Stimulated activated CD4-positive, alpha-beta T cell treated with anti-CD3 and anti-CD28 coated beads, TNF-alpha, amount 100 ng/mL, for 24 hours (primary cell): ENCODE results near the gene CXCL17.
A peak's percentile ranks its signal among the peaks of the same experiment; 100 is the strongest.
"Not testable (repeated sequence)": the region's sequence is repeated elsewhere in the genome, so short reads cannot be mapped to it uniquely, and the experiment has no call there.

ENCODE experiments used
- DNase-seq, 3 experiments: peaks; one replicate each; pipeline ENCODE4 v3.0.0-alpha.2; 2020; ENCODE audit warnings: low read depth in 3 of 3

The CXCL17 gene, protein sequence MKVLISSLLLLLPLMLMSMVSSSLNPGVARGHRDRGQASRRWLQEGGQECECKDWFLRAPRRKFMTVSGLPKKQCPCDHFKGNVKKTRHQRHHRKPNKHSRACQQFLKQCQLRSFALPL

DNA sequence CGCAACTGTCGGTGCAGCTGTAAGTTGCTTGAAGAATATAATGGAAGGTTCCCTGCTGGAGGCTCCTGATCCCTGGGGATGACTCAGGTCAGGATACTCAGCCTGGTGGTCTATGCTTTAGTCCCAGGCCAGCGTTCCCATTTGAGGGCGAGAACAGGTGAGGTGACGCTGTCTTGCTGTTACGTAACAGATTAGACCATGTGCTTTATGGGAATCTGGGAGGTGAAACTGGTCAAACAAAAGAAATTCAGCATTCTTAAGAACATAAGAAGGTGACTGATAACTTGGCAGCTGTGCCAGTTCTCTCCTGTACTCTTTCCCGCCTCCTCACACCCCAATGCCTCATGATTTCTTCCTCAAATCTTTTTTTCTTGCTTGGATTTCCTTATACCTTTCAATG is at the start of gene CXCL17:
Gene CXCL17 (minus strand): TSS at position 114 of the 400 bp plus-strand sequence. CDS start 114 bp downstream, outside the sequence.
- DNase-seq: no peak

DNA sequence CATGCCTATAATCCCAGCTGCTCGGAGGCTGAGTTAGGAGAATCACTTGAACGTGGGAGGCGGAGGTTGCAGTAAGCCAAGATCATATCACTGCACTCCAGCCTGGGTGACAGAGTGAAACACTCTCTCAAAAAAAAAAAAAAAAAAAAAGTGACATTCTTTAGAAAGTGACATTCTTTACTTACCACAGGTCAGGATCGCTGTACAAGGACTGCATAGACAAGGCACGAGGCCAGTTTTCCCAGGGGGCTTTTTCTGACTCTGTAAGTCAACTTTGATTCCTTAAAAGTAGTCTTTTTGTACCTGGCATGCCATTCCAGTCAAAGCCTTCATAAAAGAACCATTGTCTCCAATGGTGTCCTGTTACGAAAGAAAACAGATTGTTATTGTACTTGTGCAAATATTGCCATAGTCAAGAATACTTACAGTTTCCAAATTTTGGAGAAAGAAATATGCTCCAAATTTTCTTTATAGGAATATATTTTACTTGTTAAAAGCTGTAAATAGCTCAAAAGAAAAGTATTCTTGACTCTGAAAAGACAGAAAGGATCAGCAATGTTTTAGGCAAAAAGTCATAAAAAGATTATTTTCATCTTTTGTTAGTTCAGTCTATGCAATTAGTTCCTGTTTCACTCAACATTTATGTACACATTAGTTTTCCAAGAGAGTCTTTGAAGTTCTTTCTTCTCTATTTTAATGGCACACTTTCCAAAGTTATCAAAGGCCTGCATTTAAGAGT is 46.2 kb upstream of the CXCL17 start:
- DNase-seq: no peak

DNA sequence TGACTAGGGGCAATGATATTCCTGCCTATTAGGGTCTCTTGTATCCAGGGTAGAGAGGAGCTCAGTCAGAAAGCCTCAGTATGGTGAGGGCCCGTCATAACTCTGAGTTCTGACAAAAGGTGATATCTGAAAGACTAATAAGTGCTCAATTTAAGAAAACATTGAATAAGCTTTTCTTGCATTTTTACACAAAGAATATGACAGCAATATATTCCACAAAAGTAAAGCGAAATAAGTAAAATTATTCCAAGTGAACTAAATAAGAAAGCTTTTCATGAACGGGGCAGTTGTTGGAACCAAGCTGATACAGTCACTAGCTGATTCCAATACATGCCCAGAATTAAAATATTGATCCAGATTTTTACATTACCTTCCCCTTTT is 45.0 kb upstream of the CXCL17 start:
- no peak for DNase-seq

DNA sequence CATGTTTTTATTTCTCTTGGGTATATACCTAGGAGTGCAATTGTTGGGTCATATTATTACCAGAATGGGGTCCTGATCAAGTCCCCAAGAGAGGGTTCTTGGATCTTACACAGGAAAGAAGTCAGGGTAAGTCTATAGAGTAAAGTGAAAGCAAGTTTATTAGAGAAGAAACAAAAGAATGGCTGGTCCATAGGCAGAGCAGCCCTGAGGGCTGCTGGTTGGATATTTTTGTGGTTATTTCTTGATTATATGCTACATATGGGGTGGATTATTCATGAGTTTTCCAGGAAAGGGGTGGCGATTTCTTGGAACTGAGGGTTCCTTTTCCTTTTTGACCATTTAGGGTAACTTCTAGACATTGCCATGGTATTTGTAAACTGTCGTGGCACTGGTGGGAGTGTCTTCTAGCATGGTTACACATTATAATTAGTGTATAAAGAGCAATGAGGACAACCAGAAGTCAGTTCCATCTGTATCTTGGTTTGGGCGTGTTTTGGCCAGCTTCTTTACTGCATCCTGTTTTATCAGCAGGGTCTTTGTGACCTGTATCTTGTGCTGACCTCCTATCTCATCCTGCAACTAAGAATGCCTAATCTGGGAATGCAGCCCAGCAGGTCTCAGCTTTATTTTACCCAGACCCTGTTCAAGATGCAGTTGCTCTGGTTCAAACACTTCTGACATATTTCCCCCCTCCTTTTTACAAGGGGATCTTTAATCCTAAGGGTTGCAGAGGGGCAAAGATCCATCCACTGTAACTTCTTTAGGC is 44.5 kb upstream of the CXCL17 start:
- no peak for DNase-seq

DNA sequence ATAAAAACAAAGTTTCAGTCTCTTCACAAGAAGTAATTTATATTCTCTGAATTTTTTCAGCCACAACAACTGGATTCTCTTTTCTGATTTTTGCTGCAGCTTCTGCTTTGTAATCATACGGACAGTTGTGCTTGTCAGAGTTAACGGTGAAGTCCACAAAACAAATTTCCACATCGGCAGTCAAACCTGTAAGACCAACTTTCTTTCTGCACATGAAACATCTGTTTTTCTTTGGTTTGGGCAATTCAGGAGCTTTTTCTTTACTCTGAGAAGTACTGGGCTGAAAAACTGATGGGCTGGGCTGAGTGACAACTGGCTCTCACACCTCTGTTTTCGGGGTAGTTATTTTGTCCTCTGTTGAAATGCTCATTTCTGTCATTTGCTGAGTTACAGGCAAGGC is 42.3 kb upstream of the CXCL17 start:
- DNase-seq: not testable (repeated sequence)

GRCh38 chr19:42480335-42481095 is 37.8 kb upstream of the CXCL17 start:
- DNase-seq: peak in 1 of 3 experiments; percentile 3

DNA sequence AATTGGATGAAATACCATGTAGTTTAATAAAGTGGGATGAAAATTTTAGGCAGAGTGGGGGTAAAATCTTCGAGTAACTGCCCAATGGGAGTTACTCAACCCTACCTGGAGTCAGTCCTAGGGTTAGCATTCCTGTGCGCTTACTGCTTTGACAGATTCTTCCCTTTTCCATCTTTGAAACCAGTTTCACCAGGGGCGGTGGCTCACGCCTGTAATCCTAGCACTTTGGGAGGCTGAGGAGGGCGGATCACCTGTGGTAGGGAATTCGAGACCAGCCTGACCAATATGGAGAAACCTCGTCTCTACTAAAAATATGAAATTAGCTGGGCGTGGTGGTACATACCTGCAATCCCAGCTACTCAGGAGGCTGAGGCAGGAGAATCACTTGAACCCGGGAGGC is 37.0 kb upstream of the CXCL17 start:
- DNase-seq: no peak

DNA sequence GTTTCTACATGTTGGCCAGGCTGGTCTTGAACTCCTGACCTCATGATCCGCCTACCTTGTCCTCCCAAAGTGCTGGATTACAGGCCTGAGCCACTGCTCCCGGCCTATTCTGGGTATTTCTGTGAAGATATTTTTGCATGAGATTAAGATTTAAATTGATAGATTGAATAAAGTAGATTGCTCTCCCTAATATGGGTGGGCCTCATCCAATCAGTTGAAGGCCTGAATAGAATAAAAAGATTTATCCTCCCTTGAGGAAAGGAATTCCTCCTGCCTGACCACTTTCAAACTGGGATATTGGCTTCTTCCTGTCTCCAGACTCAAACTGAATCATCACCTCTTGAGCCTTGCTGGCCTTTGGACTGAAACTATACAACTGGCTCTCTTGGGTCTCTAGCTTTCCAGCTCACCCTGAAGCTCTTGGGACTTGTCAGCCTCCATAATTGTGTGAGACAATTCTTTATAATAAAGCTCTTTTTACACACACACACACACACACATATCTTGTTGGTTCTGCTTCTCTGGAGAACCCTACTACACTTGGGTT is 36.1 kb upstream of the CXCL17 start:
- DNase-seq: no peak

DNA sequence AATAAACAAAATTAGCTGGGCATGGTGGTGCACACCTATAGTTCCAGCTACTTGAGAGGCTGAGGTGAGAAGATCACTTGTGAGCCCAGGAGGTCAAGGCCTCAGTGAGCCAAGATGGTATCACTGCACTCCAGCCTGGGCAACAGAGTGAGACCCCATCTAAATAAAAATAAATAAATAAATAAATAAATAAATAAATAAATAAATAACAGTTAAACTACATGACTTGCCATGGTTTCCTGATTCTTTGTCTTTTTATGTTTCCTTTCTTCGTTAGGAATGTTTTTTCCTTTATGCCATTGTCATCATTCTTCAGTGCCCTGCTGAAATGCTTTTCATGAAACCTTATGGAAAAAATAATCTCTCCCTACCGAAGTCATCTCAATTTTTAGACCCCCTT is 35.2 kb upstream of the CXCL17 start:
- DNase-seq: no peak

GRCh38 chr19:42477117-42477516 is 34.4 kb upstream of the CXCL17 start:
- no peak for DNase-seq

DNA sequence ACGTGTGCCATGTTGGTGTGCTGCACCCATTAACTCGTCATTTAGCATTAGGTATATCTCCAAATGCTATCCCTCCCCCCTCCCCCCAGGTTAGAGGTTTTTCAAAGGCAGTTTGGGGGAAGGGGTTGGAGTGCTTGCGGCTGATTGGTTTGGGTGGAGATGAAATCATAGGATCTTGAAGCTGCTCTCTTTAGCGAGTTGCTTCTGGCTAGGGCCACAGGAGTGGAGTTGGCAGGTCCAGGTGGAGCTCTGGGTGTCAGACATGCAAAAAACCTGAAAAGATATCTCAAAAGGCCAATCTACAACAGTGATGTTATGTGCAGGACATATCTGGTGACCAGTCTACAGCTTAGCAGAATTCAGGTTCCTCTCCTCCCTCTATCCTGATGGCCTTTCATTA is 32.6 kb upstream of the CXCL17 start:
- no peak for DNase-seq

DNA sequence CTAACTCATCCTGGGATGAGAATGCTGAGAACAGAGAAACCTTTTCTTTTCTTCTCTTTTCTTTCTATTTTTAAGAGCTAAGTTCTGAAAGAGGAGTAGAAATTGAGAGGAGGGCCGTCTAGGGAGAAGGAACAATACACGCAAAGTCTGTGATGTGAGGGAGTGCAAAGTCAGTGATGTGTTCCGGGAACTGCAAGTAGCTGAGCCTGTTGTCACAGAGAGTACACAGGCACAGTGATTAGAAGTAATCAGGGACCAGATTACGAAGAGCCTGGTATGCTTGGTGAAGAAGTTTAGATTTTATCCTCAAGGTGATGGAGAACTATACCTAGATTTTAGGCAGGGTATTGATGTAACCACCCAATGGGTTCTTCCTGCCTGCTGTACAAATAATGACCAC is 32.0 kb upstream of the CXCL17 start:
- no peak for DNase-seq

GRCh38 chr19:42473686-42474085 is 30.9 kb upstream of the CXCL17 start:
- DNase-seq: no peak

DNA sequence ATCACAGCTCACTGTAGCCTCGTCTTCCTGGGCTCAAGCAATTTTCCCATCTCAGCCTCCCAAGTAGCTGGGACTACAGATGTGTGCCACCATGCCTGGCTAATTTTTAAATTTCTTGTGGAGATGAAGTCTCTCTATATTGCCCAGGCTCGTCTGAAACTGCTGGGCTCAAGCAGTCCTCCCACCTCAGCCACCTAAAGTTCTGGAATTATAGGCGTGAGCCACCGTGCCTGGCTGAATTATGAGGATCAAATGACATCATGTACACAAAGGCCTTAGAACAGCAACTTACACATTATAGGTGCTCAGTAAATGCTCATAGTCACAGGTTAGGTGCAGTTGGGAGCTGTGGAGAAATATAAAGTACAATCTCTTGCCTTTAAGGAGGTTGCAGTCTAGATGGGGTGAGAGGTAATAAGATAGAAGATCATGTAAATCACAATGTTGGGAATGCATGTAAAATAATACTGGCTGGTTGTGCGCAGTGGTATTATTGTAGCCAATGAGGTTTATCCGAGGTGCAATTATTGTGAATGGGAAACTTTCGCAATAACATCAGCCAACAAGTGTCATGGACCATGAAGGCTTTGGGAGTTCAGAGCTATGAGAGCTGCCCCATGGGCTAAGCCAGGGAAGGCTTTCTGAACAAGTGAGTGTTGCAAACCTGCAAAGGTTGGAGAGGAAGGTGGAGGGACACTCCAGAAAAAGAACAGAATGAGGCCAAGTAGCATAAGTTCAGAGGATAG is 29.8 kb upstream of the CXCL17 start:
- no peak for DNase-seq

DNA sequence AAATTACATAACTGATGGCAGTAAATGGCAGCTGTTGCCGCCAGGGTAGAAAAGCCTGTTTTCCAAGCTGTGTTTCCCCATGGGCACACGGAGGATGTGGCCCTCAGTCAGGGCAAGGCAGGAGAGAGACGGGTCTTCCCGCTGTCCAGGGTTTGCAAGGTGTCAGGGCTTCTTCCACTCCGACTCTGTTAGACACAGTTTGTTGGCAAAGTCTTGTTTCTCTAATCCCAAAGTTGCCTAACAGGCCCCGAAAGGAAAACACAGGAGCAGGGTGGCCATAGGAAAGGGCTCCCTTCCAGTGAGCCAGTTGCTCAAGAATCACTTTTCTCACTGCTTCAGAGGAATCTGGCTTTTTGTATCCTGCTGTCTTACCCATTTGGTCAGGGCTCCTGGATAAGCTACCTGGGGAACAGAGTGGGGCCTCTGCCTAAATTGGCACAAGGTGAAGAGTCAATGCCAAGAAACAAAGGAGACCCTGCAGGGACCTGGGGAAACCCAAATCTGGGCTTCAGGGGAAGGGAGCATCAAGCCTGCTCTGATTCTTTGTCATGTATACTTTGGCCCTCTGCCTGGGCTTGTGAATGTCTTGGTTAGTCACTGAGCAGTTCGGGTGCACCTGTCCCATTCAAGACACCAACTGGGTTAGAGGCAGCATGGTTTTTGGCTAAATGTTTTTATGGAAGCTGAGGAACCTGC is 29.0 kb upstream of the CXCL17 start:
- DNase-seq: no peak

DNA sequence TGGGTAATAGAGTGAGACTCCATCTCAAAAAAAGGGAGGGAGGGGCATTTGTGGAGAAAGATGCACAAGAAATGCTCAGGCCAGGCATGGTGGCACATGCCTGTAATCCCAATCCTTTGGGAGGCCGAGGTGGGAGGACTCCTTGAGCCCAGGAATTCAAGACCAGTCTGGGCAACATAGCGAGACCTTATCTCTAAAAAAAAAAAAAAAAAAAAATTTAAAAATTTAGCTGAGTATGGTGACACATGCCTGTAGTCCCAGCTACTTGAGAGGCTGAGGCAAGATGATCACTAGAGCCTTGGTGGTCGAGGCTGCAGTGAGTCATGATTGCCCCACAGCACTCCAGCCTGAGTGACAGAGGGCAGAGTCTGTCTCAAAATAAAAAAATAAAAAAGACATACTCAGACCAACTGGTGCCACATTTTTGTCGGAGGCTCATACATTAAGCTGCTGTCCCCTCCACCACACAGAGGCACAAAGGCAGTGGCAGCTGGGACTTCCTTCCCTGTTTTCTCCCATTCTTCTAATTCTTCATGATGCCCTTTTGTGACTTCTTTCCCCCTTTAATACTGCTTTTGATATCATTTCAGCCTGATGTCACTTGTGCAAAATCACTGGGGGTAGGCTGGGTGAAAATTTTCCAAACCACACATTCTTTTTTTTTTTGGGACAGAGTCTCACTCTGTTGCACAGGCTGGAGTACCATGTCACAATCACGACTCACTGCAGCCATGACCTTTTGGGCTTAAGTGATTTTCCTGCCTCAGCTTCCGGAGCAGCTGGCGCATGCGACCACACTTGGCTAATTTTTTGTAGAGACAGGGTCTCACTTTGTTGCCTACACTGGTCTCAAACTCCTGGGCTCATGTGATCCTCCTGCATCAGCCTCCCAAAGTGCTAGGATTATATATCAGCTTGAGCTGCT is 26.8 kb upstream of the CXCL17 start:
- DNase-seq: no peak

DNA sequence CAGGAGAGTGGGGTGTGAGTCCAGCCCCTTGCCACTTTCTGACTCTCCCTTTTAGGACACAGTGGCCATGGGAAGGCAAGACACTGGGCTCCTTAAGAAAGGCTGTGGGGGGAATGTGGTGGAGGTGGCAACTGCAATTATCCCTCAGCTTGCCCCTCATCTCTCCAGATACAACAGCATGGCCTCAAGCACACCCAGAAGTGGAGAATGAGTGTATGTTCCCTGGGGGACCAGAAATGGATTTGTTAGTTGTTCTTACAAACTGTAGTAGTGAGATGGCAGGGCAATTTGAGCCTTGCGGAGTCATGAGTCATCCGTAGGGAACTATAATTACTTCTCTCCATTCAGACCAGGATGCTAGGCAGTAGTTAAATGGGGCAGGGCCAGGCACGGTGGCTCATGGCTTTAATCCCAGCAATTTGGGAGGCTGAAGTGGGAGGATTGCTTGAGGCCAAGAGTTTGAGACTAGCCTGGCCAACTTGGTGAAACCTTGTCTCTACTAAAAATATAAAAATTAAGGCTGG is 25.6 kb upstream of the CXCL17 start:
- DNase-seq: no peak

DNA sequence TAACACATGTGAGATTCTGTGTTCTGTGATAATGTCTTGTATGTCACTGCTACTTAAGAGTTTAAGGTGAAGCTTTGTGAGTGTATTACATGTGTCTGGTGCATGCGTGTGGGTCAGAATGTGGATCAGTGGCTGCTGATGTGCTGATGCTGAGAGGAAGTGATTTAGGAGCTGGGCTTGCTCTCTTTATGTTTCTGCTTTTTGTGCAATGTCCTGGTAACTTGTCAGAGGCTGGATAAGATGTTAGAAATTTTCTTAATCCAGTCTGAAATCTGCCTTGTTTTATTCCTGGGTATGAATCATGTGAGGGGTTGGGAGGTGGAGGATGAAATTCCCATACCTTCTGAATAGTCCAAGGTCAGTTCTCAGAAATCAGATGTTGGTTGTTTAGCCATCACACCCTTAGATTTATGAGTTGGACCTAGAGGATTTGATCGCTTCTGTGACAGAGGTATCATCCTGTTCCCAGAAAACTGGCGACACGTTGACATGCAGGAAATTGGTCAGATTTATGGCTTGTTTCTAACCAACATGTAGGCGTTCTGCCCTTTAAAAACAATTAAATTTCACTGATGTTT is 24.5 kb upstream of the CXCL17 start:
- DNase-seq: no peak
